WTC11 (cell line): Measurements from ENCODE around the gene CYB561D1. TPM values are rescaled to one million over a fixed set of nuclear protein-coding genes. Genes with fewer than 3 reads are reported as not detected.

Source experiments
- ATAC-seq: fragments of 200-7000 bp; cut with Tn5 transposase; 2 replicates; pipeline ENCODE4 v1.10.0; 2021; ENCODE audit warnings: mild to moderate bottlenecking, moderate library complexity
- CTCF ChIA-PET: fragments of 300-600 bp; sonication (Branson Sonifier 250); formaldehyde crosslinking; loops from one replicate; lab custom pipeline; 2021; ENCODE audit warnings: antibody characterized with exemption; lab: Charles Lee
- POLR2A ChIA-PET: fragments of 350-600 bp; sonication (Branson Sonifier 250); formaldehyde crosslinking; loops from one replicate; lab custom pipeline; 2021; ENCODE audit warnings: antibody characterized with exemption; lab: Charles Lee
- DNase-seq: peaks from one replicate; pipeline ENCODE4 v3.0.0; 2021; ENCODE audit warnings: low spot score
- H3K27ac Mint-ChIP-seq: 2 replicates; pipeline ENCODE4 v1.8.0; 2021; ENCODE audit warnings: mixed read lengths
- H3K27me3 Mint-ChIP-seq: 2 replicates; pipeline ENCODE4 v1.8.0; 2021; ENCODE audit warnings: low read depth, mild to moderate bottlenecking, moderate library complexity, mixed read lengths
- H3K36me3 Mint-ChIP-seq: 2 replicates; pipeline ENCODE4 v1.8.0; 2021; ENCODE audit warnings: mixed read lengths
- H3K4me1 Mint-ChIP-seq: 2 replicates; pipeline ENCODE4 v1.8.0; 2022; ENCODE audit warnings: mixed read lengths
- H3K4me3 Mint-ChIP-seq: 2 replicates; pipeline ENCODE4 v1.8.0; 2021; ENCODE audit warnings: mild to moderate bottlenecking, moderate library complexity, mixed read lengths
- H3K9me3 Mint-ChIP-seq: 2 replicates; pipeline ENCODE4 v1.8.0; 2021; ENCODE audit warnings: mixed read lengths
- AFF4 ChIP-seq: sonication (generic); formaldehyde crosslinking; IDR thresholded peaks from 2 replicates; pipeline ENCODE4 v1.8.1; 2023; ENCODE audit warnings: mild to moderate bottlenecking, missing genetic modification reagents, borderline replicate concordance
- ARID4B ChIP-seq: sonication (generic); formaldehyde crosslinking; IDR thresholded peaks from 2 replicates; pipeline ENCODE4 v1.8.0; 2023; ENCODE audit warnings: missing genetic modification reagents, mild to moderate bottlenecking, borderline replicate concordance
- ATF3 ChIP-seq: sonication (generic); formaldehyde crosslinking; conservative IDR thresholded peaks from 2 replicates; pipeline ENCODE4 v1.8.1; 2022; ENCODE audit warnings: mild to moderate bottlenecking, missing genetic modification reagents
- ATF6 ChIP-seq: sonication (generic); formaldehyde crosslinking; IDR thresholded peaks from 2 replicates; pipeline ENCODE4 v1.8.1; 2023; ENCODE audit warnings: mild to moderate bottlenecking, missing genetic modification reagents
- E2F1 ChIP-seq: sonication (generic); formaldehyde crosslinking; IDR thresholded peaks from 2 replicates; pipeline ENCODE4 v1.8.0; 2022; ENCODE audit warnings: mild to moderate bottlenecking, missing genetic modification reagents
- ERG ChIP-seq: fragments of 250-450 bp; sonication (Bioruptor Pico); IDR thresholded peaks from 2 replicates; pipeline ENCODE4 v1.8.0; 2021; ENCODE audit warnings: mild to moderate bottlenecking
- HMGXB4 ChIP-seq: sonication (generic); formaldehyde crosslinking; IDR thresholded peaks from 2 replicates; pipeline ENCODE4 v1.8.1; 2023; ENCODE audit warnings: mild to moderate bottlenecking, moderate library complexity, missing genetic modification reagents
- IRF2 ChIP-seq: sonication (generic); formaldehyde crosslinking; IDR thresholded peaks from 2 replicates; pipeline ENCODE4 v1.8.0; 2022; ENCODE audit warnings: low read depth, missing genetic modification reagents, borderline replicate concordance
- MAX ChIP-seq: sonication (generic); formaldehyde crosslinking; IDR thresholded peaks from 2 replicates; pipeline ENCODE4 v1.8.0; 2022; ENCODE audit warnings: mild to moderate bottlenecking, missing genetic modification reagents
- NFE2L1 ChIP-seq: sonication (generic); formaldehyde crosslinking; IDR thresholded peaks from 2 replicates; pipeline ENCODE4 v1.8.1; 2023; ENCODE audit warnings: missing genetic modification reagents
- RELA ChIP-seq: sonication (generic); formaldehyde crosslinking; IDR thresholded peaks from 2 replicates; pipeline ENCODE4 v1.8.1; 2022; ENCODE audit warnings: missing genetic modification reagents, mild to moderate bottlenecking, borderline replicate concordance
- ZBTB43 ChIP-seq: sonication (generic); formaldehyde crosslinking; IDR thresholded peaks from 2 replicates; pipeline ENCODE4 v1.8.1; 2023; ENCODE audit warnings: mild to moderate bottlenecking, missing genetic modification reagents
- ZNF416 ChIP-seq: fragments of 250-450 bp; sonication (Bioruptor Pico); IDR thresholded peaks from 2 replicates; pipeline ENCODE4 v1.9.0; 2021; ENCODE audit warnings: mild to moderate bottlenecking, inconsistent platforms
- total RNA-seq: library from RNA; stranded (reverse); gene quantifications from 3 replicates; pipeline ENCODE4 v1.2.3, GENCODE V29; 2021

The CYB561D1 gene
- total RNA-seq, 1 experiment from 2014 or later, result 6.7 TPM

GRCh38 chr1:109532365-109533136 is 38.7 kb downstream of the CYB561D1 start (continued):
- TF ChIP-seq AFF4 (CRISPR knock-in tag), result no peak
- TF ChIP-seq MAX (CRISPR knock-in tag), result peak; percentile 45; the same call in 1 of the 2 replicates
- TF ChIP-seq ZBTB43 (CRISPR knock-in tag), result no peak
- TF ChIP-seq ATF6 (CRISPR knock-in tag), result no peak
- TF ChIP-seq HMGXB4 (CRISPR knock-in tag), result 0 out of 2 replicates have a peak, but pooled peaks have one; percentile 50
- TF ChIP-seq ZNF416 (CRISPR knock-in tag), result peak; percentile 45; the same call in 1 of the 2 replicates
- TF ChIP-seq NFE2L1 (CRISPR knock-in tag), result no peak
- no peak for TF ChIP-seq ATF3 (CRISPR knock-in tag)

GRCh38 chr1:109534307-109534858 is 40.5 kb downstream of the CYB561D1 start:
- H3K9me3 Mint-ChIP-seq, result no peaks in the 10 kb centered on the region
- no peak for TF ChIP-seq ZNF416 (CRISPR knock-in tag)
- TF ChIP-seq RELA (CRISPR knock-in tag), result no peak
- no peak for TF ChIP-seq ARID4B (CRISPR knock-in tag)
- TF ChIP-seq ERG (CRISPR knock-in tag), result no peak
- TF ChIP-seq E2F1 (CRISPR knock-in tag), result no peak
- TF ChIP-seq IRF2 (CRISPR knock-in tag), result no peak
- H3K27ac Mint-ChIP-seq, result no peak overlapping the region
- H3K27me3 Mint-ChIP-seq, result peaks cover 8% of the 10 kb centered on the region
- no peaks in the 10 kb centered on the region for H3K36me3 Mint-ChIP-seq
- peaks cover 10% of the 10 kb centered on the region for H3K4me1 Mint-ChIP-seq
- ChIA-PET POLR2A (interaction anchor here (0.6 kb wide), 1 partner anchor 268 kb away, joined by 3 read pairs; no protein-coding TSS in a partner anchor), CTCF (interaction anchor here (0.6 to 16.4 kb wide), 7 partner anchors 10 to 136 kb away, joined by 3 to 740 read pairs (median 5); partner anchors contain the start of genes AMIGO1 and CYB561D1)
- no peak for ATAC-seq
- no peak for DNase-seq
- no peak overlapping the region for H3K4me3 Mint-ChIP-seq
